ENCODE results near the gene CALM1. TPM values are rescaled to one million over a fixed set of nuclear protein-coding genes. Genes with fewer than 3 reads are reported as not detected.

Gene CALM1
- total and polyA plus RNA-seq, 2 donors from 2014 or later: 328 to 469 TPM

DNA sequence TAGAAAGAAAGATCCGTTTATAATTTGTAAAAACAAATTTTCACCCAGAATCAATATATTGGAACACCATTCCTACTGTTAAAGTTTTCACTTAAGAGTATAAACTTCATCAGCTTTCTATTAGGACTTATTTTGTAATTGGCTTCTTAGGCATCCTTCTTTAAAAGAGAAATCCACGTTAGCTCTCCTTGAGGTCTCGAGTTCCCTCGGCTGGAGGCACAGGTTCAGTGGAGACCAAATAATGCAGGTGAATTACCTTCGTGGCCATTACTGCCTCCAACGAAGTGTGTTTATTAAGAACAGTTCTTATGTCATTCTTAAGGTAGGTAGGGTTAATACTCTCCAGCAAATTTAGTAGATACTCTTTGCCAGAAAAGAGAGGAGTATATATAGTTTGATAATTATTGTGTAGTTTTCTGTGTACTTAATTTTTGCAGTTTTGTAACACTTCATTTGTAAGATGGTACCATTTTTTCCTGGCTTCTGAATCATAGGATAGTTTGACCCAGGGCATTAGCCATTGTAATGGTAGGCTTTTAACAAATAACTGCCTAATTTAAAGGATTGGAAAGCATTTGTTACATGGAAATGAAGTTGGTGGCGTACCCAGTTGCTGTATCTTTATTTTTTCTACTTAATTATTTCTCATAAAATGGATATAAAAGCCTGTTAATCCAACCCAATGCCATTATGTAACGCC is 2.2 kb downstream of the CALM1 start:
- H3K9ac ChIP-seq (ENCODE audit: low read length in 3 of 3): peak overlapping the region; percentile 59 to 65 (median 59)
- DNase-seq (no peak), FAIRE-seq (no peak)
- no peaks in the 10 kb centered on the region for H3K27me3 ChIP-seq (ENCODE audit: control insufficient read depth, insufficient read depth, low read length)
- H3K4me1 ChIP-seq (ENCODE audit: control insufficient read depth in 2 of 3, insufficient read depth in 2 of 3, low read depth in 1 of 3, low read length in 3 of 3): peaks cover 0 to 22% (median 12%) of the 10 kb centered on the region in 3 donors
- intact Hi-C loops (cut with DNase I): no loop called here
- TF ChIP-seq, protein P1, sequence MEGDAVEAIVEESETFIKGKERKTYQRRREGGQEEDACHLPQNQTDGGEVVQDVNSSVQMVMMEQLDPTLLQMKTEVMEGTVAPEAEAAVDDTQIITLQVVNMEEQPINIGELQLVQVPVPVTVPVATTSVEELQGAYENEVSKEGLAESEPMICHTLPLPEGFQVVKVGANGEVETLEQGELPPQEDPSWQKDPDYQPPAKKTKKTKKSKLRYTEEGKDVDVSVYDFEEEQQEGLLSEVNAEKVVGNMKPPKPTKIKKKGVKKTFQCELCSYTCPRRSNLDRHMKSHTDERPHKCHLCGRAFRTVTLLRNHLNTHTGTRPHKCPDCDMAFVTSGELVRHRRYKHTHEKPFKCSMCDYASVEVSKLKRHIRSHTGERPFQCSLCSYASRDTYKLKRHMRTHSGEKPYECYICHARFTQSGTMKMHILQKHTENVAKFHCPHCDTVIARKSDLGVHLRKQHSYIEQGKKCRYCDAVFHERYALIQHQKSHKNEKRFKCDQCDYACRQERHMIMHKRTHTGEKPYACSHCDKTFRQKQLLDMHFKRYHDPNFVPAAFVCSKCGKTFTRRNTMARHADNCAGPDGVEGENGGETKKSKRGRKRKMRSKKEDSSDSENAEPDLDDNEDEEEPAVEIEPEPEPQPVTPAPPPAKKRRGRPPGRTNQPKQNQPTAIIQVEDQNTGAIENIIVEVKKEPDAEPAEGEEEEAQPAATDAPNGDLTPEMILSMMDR (IDR thresholded peaks at IDR 0.05; ENCODE audit: borderline replicate concordance, extremely low read depth, insufficient read depth): no peak
- peak overlapping the region; percentile 64 to 71 (median 70) for H3K4me3 ChIP-seq (ENCODE audit: low read length in 3 of 3)
- H3K27ac ChIP-seq (ENCODE audit: low read depth in 2 of 2, low read length in 2 of 2): peak overlapping the region; percentile 82 to 85
- H3K36me3 ChIP-seq (ENCODE audit: control insufficient read depth in 2 of 3, insufficient read depth in 3 of 3, low read length in 3 of 3): peaks cover 6 to 42% (median 27%) of the 10 kb centered on the region in 3 donors
- no peaks in the 10 kb centered on the region for H3K9me3 ChIP-seq (ENCODE audit: control insufficient read depth in 2 of 3, insufficient read depth in 1 of 3, low read length in 3 of 3)

DNA sequence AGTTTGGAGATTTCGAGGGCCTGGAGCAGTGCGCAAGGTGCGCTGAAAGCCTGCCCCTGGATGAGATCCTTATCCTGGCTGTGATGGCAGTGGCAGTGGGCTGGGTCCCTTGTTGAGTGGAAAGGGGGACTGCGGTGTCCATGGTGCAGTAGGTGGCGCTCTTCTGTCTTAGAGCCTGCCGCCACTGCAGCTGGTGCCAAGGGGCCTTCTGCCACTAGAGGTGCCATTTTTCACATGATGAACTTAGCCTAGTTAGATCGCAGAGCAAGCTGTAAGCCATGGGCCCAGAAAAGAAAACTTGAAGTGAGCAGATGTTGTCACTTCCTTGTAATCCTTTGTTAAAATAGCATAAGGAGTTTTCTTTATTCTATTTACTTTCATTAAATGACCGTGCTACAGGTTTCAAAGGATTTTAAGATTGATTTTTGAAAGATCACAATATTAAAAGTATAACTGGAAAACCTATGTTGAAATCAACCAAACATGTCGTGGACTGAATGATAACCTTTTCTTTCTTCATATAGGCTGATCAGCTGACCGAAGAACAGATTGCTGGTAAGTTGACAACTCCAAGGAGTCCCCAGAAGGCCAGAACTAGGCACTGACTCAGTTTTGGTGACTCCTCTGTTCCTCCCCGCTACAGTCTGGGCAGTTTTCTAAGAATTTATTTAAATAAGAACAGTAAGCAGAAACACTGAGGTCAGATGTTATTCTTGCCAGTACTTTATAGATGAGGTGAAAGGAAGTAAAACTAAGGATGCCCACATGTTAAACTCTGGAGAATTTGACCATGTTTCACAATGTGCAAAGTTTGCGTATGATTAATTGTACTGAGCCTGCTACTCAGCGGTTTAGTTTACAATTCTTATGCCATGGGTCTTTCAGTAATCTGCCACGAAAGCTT is 3.0 kb downstream of the CALM1 start:
- no peaks in the 10 kb centered on the region for H3K27me3 ChIP-seq (ENCODE audit: control insufficient read depth, insufficient read depth, low read length)
- peak overlapping the region in 2 of 3 donors; percentile 64 to 71 for H3K4me3 ChIP-seq (ENCODE audit: low read length in 3 of 3)
- H3K27ac ChIP-seq (ENCODE audit: low read depth in 2 of 2, low read length in 2 of 2): peak overlapping the region in 1 of 2 donors; percentile 25
- intact Hi-C loops (cut with DNase I): loop anchor here (10.0 kb wide), 1 partner anchor 295 kb away; no protein-coding TSS in a partner anchor
- H3K9me3 ChIP-seq (ENCODE audit: control insufficient read depth in 2 of 3, insufficient read depth in 1 of 3, low read length in 3 of 3): no peaks in the 10 kb centered on the region
- peaks cover 11 to 50% (median 30%) of the 10 kb centered on the region in 3 donors for H3K36me3 ChIP-seq (ENCODE audit: control insufficient read depth in 2 of 3, insufficient read depth in 3 of 3, low read length in 3 of 3)
- FAIRE-seq (peak; percentile 57), DNase-seq (peak; percentile 93 to 97 (median 94))
- peaks cover 0 to 22% (median 12%) of the 10 kb centered on the region in 3 donors for H3K4me1 ChIP-seq (ENCODE audit: control insufficient read depth in 2 of 3, insufficient read depth in 2 of 3, low read depth in 1 of 3, low read length in 3 of 3)
- peak overlapping the region in 1 of 3 donors; percentile 59 for H3K9ac ChIP-seq (ENCODE audit: low read length in 3 of 3)
- TF ChIP-seq, protein P1 (IDR thresholded peaks at IDR 0.05; ENCODE audit: borderline replicate concordance, extremely low read depth, insufficient read depth): peak; percentile 99

DNA sequence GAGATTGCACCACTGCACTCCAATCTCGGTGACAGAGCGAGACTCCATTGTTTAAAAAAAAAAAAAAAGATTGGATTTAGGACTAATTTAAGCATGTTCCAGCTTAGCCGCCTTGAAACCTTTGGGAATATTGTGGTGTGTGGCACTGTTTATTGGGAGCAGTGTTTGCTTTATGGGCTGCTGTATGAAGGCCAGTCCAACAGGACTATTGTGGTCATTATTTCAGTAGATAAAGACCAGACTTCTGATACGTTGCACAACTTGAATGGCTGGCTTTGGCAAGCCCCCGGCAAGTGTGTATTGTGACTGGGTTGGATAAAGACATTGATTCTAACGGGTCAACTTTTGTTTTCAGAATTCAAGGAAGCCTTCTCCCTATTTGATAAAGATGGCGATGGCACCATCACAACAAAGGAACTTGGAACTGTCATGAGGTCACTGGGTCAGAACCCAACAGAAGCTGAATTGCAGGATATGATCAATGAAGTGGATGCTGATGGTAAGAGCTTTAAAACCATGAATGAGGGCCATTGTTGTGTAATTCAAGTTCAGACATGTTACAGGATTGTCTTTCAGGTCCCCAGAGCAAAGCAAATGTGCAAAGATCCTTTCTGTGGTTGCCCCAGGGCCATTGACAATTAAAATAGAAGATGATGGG is 4.2 kb downstream of the CALM1 start:
- H3K36me3 ChIP-seq (ENCODE audit: control insufficient read depth in 2 of 3, insufficient read depth in 3 of 3, low read length in 3 of 3): peaks cover 16 to 54% (median 35%) of the 10 kb centered on the region in 3 donors
- no peak overlapping the region for H3K9ac ChIP-seq (ENCODE audit: low read length in 3 of 3)
- intact Hi-C loops (cut with DNase I): loop anchor here (10.0 kb wide), 1 partner anchor 294 kb away; no protein-coding TSS in a partner anchor
- no peak for FAIRE-seq
- no peaks in the 10 kb centered on the region for H3K9me3 ChIP-seq (ENCODE audit: control insufficient read depth in 2 of 3, insufficient read depth in 1 of 3, low read length in 3 of 3)
- DNase-seq: no peak
- TF ChIP-seq, protein P1 (IDR thresholded peaks at IDR 0.05; ENCODE audit: borderline replicate concordance, extremely low read depth, insufficient read depth): no peak
- no peak overlapping the region for H3K4me3 ChIP-seq (ENCODE audit: low read length in 3 of 3)
- no peaks in the 10 kb centered on the region for H3K27me3 ChIP-seq (ENCODE audit: control insufficient read depth, insufficient read depth, low read length)
- H3K4me1 ChIP-seq (ENCODE audit: control insufficient read depth in 2 of 3, insufficient read depth in 2 of 3, low read depth in 1 of 3, low read length in 3 of 3): peaks cover 0 to 28% (median 14%) of the 10 kb centered on the region in 3 donors
- H3K27ac ChIP-seq (ENCODE audit: low read depth in 2 of 2, low read length in 2 of 2): no peak overlapping the region
